HG02884 (cell line): ENCODE data around the gene CYTH1.
"Not testable (repeated sequence)": the region's sequence is repeated elsewhere in the genome, so short reads cannot be mapped to it uniquely, and the experiment has no call there.

ENCODE experiments used
- ATAC-seq: cut with Tn5 transposase; IDR thresholded peaks from one replicate; pipeline ENCODE4 v1.9.1; 2021; ENCODE audit warnings: mild to moderate bottlenecking, moderate library complexity; ENCODE audit not compliant: unreplicated experiment

CYTH1 gene

GRCh38 chr17:78789663-78790181 is 7.6 kb upstream of the CYTH1 start:
- no peak for ATAC-seq

- ATAC-seq: no peak
These were observed 7.1 kb upstream of the CYTH1 start for GRCh38 chr17:78789149-78789662.

- ATAC-seq: no peak
These were observed 6.4 kb upstream of the CYTH1 start for GRCh38 chr17:78788451-78788850.

GRCh38 chr17:78787444-78787843 is 5.4 kb upstream of the CYTH1 start:
- no peak for ATAC-seq

GRCh38 chr17:78785663-78786057 is 3.6 kb upstream of the CYTH1 start:
- ATAC-seq: no peak

GRCh38 chr17:78785011-78785662 is 3.1 kb upstream of the CYTH1 start:
- no peak for ATAC-seq

GRCh38 chr17:78784352-78784751 is 2.3 kb upstream of the CYTH1 start:
- ATAC-seq: no peak

GRCh38 chr17:78783711-78784324 is 1.7 kb upstream of the CYTH1 start:
- ATAC-seq: no peak

- no peak for ATAC-seq
These were observed 775 bp downstream of the CYTH1 start for GRCh38 chr17:78781104-78781892.

- no peak for ATAC-seq
These were observed 1.7 kb downstream of the CYTH1 start for GRCh38 chr17:78780335-78780734.

- ATAC-seq: no peak
These were observed 2.2 kb downstream of the CYTH1 start for GRCh38 chr17:78779850-78780249.

GRCh38 chr17:78779286-78779651 is 2.8 kb downstream of the CYTH1 start:
- ATAC-seq: not testable (repeated sequence)

- ATAC-seq: no peak
These were observed 4.2 kb downstream of the CYTH1 start for GRCh38 chr17:78777881-78778280.

- ATAC-seq: no peak
These were observed 7.0 kb downstream of the CYTH1 start for GRCh38 chr17:78774956-78775571.

GRCh38 chr17:78774453-78774852 is 7.6 kb downstream of the CYTH1 start:
- no peak for ATAC-seq

- ATAC-seq: no peak
These were observed 10.2 kb downstream of the CYTH1 start for GRCh38 chr17:78771758-78772382.

- no peak for ATAC-seq
These were observed 12.8 kb downstream of the CYTH1 start for GRCh38 chr17:78769196-78769773.

GRCh38 chr17:78767806-78768205 is 14.3 kb downstream of the CYTH1 start:
- ATAC-seq: no peak

- no peak for ATAC-seq
These were observed 15.3 kb downstream of the CYTH1 start for GRCh38 chr17:78766743-78767294.

- ATAC-seq: no peak
These were observed 15.8 kb downstream of the CYTH1 start for GRCh38 chr17:78766225-78766624.
